ENCODE data around the gene PMPCA.

The PMPCA gene

GRCh38 chr9:136472640-136473353 lies 62.3 kb downstream of the PMPCA start:
- no peak overlapping the region for H3K27ac ChIP-seq
- TF ChIP-seq, protein P1, sequence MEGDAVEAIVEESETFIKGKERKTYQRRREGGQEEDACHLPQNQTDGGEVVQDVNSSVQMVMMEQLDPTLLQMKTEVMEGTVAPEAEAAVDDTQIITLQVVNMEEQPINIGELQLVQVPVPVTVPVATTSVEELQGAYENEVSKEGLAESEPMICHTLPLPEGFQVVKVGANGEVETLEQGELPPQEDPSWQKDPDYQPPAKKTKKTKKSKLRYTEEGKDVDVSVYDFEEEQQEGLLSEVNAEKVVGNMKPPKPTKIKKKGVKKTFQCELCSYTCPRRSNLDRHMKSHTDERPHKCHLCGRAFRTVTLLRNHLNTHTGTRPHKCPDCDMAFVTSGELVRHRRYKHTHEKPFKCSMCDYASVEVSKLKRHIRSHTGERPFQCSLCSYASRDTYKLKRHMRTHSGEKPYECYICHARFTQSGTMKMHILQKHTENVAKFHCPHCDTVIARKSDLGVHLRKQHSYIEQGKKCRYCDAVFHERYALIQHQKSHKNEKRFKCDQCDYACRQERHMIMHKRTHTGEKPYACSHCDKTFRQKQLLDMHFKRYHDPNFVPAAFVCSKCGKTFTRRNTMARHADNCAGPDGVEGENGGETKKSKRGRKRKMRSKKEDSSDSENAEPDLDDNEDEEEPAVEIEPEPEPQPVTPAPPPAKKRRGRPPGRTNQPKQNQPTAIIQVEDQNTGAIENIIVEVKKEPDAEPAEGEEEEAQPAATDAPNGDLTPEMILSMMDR (conservative IDR thresholded peaks at IDR 0.05) = no peak

- TF ChIP-seq, protein P1 (conservative IDR thresholded peaks at IDR 0.05) = no peak
- no peak overlapping the region for H3K27ac ChIP-seq
These were observed 62.9 kb downstream of the PMPCA start for GRCh38 chr9:136473354-136473721.

Measured in VCaP (cell line).